ENCODE measurements around the gene ASCL4.

- TF ChIP-seq, protein P1, sequence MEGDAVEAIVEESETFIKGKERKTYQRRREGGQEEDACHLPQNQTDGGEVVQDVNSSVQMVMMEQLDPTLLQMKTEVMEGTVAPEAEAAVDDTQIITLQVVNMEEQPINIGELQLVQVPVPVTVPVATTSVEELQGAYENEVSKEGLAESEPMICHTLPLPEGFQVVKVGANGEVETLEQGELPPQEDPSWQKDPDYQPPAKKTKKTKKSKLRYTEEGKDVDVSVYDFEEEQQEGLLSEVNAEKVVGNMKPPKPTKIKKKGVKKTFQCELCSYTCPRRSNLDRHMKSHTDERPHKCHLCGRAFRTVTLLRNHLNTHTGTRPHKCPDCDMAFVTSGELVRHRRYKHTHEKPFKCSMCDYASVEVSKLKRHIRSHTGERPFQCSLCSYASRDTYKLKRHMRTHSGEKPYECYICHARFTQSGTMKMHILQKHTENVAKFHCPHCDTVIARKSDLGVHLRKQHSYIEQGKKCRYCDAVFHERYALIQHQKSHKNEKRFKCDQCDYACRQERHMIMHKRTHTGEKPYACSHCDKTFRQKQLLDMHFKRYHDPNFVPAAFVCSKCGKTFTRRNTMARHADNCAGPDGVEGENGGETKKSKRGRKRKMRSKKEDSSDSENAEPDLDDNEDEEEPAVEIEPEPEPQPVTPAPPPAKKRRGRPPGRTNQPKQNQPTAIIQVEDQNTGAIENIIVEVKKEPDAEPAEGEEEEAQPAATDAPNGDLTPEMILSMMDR (IDR thresholded peaks at IDR 0.05): no peak
- no peak for TF ChIP-seq POLR2A (IDR thresholded peaks at IDR 0.05)
Observed at GRCh38 chr12:107774349-107775029, at the start of gene ASCL4.
